Measurements from ENCODE around the gene ANO10. TPM values are rescaled to one million over a fixed set of nuclear protein-coding genes. Genes with fewer than 3 reads are reported as not detected.
"Not testable (repeated sequence)": the region's sequence is repeated elsewhere in the genome, so short reads cannot be mapped to it uniquely, and the experiment has no call there.

The ANO10 gene
- total and polyA plus RNA-seq, 8 donors: 30.3 to 52.2 (median 35.4) TPM

DNA sequence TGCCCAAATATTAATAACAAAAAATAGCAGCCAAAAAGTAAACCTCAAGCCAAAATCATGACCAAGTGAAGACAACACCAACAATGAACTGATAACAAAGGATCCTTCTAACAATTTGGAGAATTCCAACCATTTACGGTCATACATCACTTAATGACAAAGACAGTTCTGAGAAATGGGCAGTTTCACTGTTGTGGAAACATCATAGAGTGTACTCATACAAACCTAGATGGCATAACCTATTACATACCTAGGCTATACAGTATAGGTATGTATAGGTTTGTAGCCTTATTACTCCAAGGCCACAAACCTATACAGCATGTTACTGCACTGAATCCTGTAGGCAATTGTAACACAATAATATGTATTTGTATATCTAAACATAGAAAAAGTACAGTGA, 12.4 kb downstream of the ANO10 start:
- ATAC-seq (no peak), DNase-seq (no peak)
- Histone ChIP-seq H3K4me1 (no peaks in the 10 kb centered on the region), H3K4me3 (no peak overlapping the region), H3K27me3 (no peaks in the 10 kb centered on the region), H3K9me3 (no peaks in the 10 kb centered on the region), H3K27ac (no peak overlapping the region), H3K36me3 (peaks cover 0 to 9% of the 10 kb centered on the region in 2 donors)
- TF ChIP-seq, protein P1, sequence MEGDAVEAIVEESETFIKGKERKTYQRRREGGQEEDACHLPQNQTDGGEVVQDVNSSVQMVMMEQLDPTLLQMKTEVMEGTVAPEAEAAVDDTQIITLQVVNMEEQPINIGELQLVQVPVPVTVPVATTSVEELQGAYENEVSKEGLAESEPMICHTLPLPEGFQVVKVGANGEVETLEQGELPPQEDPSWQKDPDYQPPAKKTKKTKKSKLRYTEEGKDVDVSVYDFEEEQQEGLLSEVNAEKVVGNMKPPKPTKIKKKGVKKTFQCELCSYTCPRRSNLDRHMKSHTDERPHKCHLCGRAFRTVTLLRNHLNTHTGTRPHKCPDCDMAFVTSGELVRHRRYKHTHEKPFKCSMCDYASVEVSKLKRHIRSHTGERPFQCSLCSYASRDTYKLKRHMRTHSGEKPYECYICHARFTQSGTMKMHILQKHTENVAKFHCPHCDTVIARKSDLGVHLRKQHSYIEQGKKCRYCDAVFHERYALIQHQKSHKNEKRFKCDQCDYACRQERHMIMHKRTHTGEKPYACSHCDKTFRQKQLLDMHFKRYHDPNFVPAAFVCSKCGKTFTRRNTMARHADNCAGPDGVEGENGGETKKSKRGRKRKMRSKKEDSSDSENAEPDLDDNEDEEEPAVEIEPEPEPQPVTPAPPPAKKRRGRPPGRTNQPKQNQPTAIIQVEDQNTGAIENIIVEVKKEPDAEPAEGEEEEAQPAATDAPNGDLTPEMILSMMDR (IDR thresholded peaks at IDR 0.05): no peak
- intact Hi-C loops (cut with DNase I): no loop called here

DNA sequence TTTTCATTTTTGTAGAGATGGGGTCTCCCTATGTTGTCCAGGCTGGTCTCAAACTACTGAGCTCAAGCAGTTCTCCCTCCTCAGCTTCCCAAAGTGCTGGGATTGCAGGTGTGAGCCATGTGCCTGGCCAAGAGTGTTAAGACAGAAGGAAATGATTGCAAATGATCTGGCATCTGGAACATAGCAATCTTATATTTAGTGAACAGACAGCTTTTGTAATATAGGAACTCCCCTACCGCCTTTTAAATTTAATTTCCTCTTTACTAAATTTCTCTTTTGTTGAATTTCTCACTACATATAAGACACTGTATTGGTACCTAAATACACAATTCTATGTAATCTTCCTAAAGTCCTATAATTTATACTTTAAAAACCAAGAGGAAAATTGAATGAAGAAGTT, 13.1 kb downstream of the ANO10 start:
- no peaks in the 10 kb centered on the region for H3K27me3 ChIP-seq
- intact Hi-C loops (cut with DNase I): no loop called here

DNA sequence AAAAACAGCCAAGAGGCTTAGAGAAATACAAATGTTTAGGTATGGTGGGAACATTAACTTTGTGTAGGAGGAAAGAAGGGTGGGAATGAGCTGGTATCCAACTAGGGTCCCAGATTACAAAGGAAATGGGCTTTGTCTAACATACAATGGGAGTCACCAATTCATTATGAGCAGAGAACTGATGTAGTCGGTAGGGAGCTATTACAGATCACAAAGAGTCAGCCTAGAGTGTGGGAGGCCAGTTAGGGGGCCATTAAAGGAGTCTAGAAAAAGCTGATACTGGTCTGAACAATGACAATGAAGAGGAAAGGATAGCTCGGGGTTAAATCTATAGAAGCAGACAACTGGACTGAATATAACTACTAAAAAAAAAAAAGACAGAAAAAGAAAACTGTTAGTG, 15.5 kb downstream of the ANO10 start:
- Histone ChIP-seq H3K27me3 (no peaks in the 10 kb centered on the region), H3K4me3 (no peak overlapping the region), H3K4me1 (no peaks in the 10 kb centered on the region), H3K9me3 (no peaks in the 10 kb centered on the region), H3K36me3 (peaks cover 0 to 15% of the 10 kb centered on the region in 2 donors), H3K27ac (no peak overlapping the region)
- ATAC-seq (no peak), DNase-seq (no peak)
- TF ChIP-seq, protein P1 (IDR thresholded peaks at IDR 0.05): no peak
- intact Hi-C loops (cut with DNase I): no loop called here

More for the DNA sequence above, 13.1 kb downstream of the ANO10 start:
- TF ChIP-seq, protein P1 (IDR thresholded peaks at IDR 0.05): no peak
- ATAC-seq (no peak), DNase-seq (no peak)
- H3K27ac ChIP-seq: peak overlapping the region in 1 of 2 donors; percentile 20
- peaks cover 0 to 11% of the 10 kb centered on the region in 2 donors for H3K36me3 ChIP-seq
- no peaks in the 10 kb centered on the region for H3K4me1 ChIP-seq
- H3K9me3 ChIP-seq: no peaks in the 10 kb centered on the region
- H3K4me3 ChIP-seq: no peak overlapping the region

DNA sequence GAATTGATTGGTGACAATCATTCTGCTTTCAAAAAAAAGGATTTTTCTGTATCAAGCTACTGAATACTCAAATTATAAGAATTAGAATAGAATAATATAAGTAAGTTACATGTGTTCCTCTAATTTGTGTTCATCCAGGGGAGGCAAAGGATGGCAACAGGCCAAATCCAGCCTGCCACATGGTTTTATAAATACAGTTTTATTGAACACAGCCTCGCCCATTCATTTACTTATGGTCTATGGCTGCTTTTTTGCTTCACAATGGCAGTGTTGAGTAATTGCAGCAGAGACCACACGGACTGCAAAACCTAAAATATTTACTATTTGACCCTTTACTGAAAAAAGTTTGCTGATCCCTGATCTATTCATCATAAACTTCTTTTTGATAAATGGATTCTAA, 21.9 kb downstream of the ANO10 start:
- H3K4me3 ChIP-seq; intact Hi-C loops (cut with DNase I); H3K4me1 ChIP-seq; H3K27ac ChIP-seq; ATAC-seq; H3K27me3 ChIP-seq; H3K9me3 ChIP-seq; DNase-seq: not testable (repeated sequence)
- peaks cover 0 to 12% of the 10 kb centered on the region in 2 donors for H3K36me3 ChIP-seq

DNA sequence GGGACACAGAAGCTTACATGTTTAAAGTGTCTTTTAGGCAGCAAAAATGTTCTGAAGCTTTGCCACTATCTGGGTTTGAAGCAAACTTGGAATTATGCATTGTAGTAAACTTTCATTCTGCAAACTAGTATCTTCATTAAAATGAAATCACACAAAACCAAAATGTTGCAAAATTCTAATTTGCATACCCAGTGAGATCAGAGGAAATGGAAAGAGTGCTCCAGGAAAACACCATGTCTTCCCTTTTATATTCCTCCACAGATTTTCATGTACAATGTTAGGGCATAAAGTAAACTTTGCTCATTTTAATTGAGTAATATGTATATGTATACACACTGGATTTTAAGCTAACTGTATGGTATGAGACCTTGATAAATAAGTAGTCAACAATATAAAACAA, 23.9 kb downstream of the ANO10 start:
- Histone ChIP-seq H3K36me3 (no peaks in the 10 kb centered on the region), H3K9me3 (peaks cover 0 to 9% of the 10 kb centered on the region in 2 donors), H3K27ac (no peak overlapping the region), H3K27me3 (no peaks in the 10 kb centered on the region), H3K4me1 (no peaks in the 10 kb centered on the region), H3K4me3 (no peak overlapping the region)
- ATAC-seq: no peak
- intact Hi-C loops (cut with DNase I): no loop called here
- DNase-seq: no peak
- TF ChIP-seq, protein P1 (IDR thresholded peaks at IDR 0.05): no peak

DNA sequence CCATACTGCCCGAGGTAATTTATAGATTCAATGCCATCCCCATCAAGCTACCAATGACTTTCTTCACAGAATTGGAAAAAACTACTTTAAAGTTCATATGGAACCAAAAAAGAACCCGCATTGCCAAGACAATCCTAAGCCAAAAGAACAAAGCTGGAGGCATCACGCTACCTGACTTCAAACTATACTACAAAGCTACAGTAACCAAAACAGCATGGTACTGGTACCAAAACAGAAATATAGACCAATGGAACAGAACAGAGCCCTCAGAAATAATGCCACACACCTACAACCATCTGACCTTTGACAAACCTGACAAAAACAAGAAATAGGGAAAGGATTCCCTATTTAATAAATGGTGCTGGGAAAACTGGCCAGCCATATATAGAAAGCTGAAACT, 25.6 kb downstream of the ANO10 start:
- H3K4me1 ChIP-seq; H3K27ac ChIP-seq; H3K4me3 ChIP-seq; intact Hi-C loops (cut with DNase I); H3K27me3 ChIP-seq; DNase-seq; ATAC-seq: not testable (repeated sequence)
- Histone ChIP-seq H3K9me3 (peaks cover 0 to 21% of the 10 kb centered on the region in 2 donors), H3K36me3 (peaks cover 0 to 17% of the 10 kb centered on the region in 2 donors)

DNA sequence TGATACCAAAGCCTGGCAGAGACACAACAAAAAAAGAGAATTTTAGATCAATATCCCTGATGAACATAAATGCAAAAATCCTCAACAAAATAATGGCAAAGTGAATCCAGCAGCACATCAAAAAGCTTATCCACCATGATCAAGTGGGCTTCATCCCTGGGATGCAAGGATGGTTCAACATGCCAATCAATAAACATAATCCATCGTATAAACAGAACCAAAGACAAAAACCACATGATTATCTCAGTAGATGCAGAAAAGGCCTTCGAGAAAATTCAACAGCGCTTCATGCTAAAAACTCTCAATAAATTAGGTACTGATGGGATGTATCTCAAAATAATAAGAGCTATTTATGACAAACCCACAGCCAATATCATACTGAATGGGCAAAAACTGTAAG, 26.5 kb downstream of the ANO10 start:
- H3K27me3 ChIP-seq; H3K4me3 ChIP-seq; H3K27ac ChIP-seq; ATAC-seq; intact Hi-C loops (cut with DNase I); DNase-seq; H3K4me1 ChIP-seq: not testable (repeated sequence)
- H3K36me3 ChIP-seq: peaks cover 0 to 26% of the 10 kb centered on the region in 2 donors
- H3K9me3 ChIP-seq: peaks cover 0 to 22% of the 10 kb centered on the region in 2 donors

DNA sequence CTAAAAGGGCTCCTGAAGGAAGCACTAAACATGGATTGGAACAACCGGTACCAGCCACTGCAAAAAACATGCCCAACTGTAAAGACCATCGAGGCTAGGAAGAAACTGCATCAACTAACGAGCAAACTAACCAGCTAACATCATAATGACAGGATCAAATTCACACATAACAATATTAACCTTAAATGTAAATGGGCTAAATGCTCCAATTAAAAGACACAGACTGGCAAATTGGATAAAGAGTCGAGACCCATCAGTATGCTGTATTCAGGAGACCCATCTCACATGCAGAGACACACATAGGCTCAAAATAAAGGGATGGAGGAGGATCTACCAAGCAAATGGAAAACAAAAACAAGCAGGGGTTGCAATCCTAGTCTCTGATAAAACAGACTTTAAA, 28.2 kb downstream of the ANO10 start:
- H3K4me1 ChIP-seq; ATAC-seq; intact Hi-C loops (cut with DNase I); DNase-seq; H3K27me3 ChIP-seq; H3K4me3 ChIP-seq; H3K27ac ChIP-seq: not testable (repeated sequence)
- H3K9me3 ChIP-seq: peaks cover 0 to 22% of the 10 kb centered on the region in 2 donors
- peaks cover 0 to 26% of the 10 kb centered on the region in 2 donors for H3K36me3 ChIP-seq

DNA sequence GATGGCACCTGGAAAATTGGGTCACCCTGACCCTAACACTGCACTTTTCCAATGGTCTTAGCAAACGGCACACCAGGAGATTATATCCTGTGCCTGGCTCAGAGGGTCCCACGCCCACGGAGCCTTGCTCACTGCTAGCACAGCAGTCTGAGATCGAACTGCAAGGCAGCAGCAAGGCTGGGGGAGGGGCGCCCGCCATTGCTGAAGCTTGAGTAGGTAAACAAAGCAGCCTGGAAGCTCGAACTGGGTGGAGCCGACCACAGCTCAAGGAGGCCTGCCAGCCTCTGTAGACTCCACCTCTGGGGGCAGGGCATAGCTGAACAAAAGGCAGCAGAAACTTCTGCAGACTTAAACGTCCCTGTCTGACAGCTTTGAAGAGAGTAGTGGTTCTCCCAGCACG, 29.9 kb downstream of the ANO10 start:
- Histone ChIP-seq H3K9me3 (peaks cover 0 to 22% of the 10 kb centered on the region in 2 donors), H3K36me3 (peaks cover 0 to 26% of the 10 kb centered on the region in 2 donors)
- intact Hi-C loops (cut with DNase I); H3K4me3 ChIP-seq; H3K27me3 ChIP-seq; H3K27ac ChIP-seq; ATAC-seq; DNase-seq; H3K4me1 ChIP-seq: not testable (repeated sequence)

Measured in left lung (tissue), 10 donors.